ENCODE measurements around the gene HMGB3. TPM values are rescaled to one million over a fixed set of nuclear protein-coding genes. Genes with fewer than 3 reads are reported as not detected.
A peak's percentile ranks its signal among the peaks of the same experiment; 100 is the strongest.
"Not testable (repeated sequence)": the region's sequence is repeated elsewhere in the genome, so short reads cannot be mapped to it uniquely, and the experiment has no call there.

HMGB3 gene
- total RNA-seq, 4 donors from 2014 or later = 2.0 to 5.3 (median 3.6) TPM

DNA sequence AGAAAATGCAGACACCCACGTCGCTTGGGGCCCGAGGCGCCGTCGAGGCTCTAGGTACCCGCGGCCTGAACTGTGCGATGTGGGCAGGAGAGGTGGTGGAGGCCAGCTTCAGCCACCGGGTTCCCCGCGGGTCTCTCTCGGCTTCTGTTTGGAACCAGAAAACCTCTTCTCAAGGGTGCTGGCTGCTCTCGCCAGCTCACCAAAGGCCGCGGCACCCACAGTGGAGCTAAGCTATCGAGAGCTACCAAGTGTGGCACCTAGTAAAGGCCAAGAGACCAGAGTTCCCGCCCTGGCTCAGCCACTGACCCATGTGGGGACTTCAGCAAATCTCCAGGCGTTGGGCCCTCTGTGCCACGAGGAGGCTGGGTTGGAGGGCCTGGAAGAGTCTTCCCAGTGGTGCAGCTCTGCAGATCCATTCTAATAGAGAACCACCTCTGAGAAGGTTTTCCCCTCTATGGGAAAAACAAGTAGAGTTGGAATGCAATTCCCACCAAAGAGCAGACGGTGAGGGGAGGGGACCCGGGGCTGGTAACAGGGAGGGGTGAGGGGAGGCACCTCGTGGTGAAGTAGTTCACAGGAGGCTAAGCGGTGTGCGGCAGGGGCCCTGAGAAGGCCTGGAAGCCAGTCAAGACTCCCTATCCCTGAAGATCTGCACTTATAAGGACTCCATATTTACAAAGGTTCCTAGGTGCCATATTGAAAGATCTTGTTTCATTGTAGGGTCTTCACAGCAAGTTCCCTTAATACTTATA lies 5.5 kb upstream of the HMGB3 start:
- DNase-seq (ENCODE audit: low spot score) (no peak), ATAC-seq (ENCODE audit: low FRiP score) (no peak)
- no peak for TF ChIP-seq CTCF (IDR thresholded peaks at IDR 0.05)

GRCh38 chrX:150980186-150980585 lies 2.9 kb upstream of the HMGB3 start:
- DNase-seq (ENCODE audit: low spot score) = no peak
- TF ChIP-seq CTCF (IDR thresholded peaks at IDR 0.05) = no peak
- ATAC-seq (ENCODE audit: low FRiP score) = no peak

DNA sequence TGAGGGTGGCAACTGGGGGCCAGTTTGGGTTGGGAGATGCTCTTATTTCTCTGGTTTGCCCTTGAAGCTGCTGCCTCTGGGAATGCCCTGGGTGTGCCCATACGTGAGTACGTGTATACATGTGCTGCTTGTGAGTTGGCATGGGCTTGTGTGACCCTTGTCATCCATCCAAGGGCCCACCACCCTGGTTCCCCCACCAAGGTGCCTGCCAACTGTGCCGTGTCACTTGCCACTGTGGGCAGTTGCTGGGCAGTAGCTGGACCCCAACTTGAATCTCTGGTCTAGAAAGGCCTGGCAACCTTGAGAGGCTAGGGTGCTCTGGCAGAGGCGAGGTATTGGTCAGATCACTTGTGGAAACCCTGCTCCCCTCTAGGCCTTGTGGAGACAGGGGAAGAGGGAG lies 2.4 kb upstream of the HMGB3 start:
- no peak for TF ChIP-seq CTCF (IDR thresholded peaks at IDR 0.05)
- DNase-seq (ENCODE audit: low spot score) (no peak), ATAC-seq (ENCODE audit: low FRiP score) (no peak)

- TF ChIP-seq CTCF (IDR thresholded peaks at IDR 0.05) = no peak
- no peak for DNase-seq (ENCODE audit: low spot score)
- ATAC-seq (ENCODE audit: low FRiP score) = no peak
Measured at GRCh38 chrX:150982235-150982787, 824 bp upstream of the HMGB3 start.

DNA sequence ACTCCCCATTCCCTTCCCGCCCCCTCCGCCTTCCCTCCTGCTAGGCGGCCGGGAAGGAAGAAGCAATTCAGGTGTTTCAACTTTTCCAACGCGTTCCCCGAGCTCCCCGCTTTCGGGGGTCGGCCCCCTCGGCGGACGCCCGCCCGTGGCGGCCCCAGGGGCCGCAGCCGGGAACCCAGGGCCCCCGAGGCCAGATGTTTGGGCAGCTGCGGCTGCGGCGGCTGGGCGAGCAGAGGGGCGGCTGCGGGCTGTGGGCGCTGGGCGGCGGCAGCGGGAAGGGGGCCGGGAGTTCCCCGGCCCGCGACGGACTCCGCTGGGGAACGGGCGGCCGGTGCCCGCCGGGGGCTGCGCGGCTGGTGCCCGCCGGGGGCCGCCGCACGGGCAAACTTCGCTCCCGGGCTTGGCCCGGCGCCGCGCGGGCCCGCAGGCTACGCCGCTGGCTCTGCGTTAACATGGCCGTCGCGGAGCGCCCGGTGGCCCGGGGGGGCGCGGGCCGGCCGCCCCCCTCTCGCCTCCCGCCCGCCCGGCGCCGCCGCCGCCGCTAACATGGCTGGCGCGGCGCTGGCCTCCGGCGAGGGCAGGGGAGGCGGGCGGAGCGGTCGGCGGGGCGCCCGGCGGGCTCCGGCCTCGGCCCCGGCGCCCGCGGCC lies 510 bp downstream of the HMGB3 start:
- DNase-seq (ENCODE audit: low spot score) (no peak), ATAC-seq (ENCODE audit: low FRiP score) (peak; percentile 31)
- no peak for TF ChIP-seq CTCF (IDR thresholded peaks at IDR 0.05)

DNA sequence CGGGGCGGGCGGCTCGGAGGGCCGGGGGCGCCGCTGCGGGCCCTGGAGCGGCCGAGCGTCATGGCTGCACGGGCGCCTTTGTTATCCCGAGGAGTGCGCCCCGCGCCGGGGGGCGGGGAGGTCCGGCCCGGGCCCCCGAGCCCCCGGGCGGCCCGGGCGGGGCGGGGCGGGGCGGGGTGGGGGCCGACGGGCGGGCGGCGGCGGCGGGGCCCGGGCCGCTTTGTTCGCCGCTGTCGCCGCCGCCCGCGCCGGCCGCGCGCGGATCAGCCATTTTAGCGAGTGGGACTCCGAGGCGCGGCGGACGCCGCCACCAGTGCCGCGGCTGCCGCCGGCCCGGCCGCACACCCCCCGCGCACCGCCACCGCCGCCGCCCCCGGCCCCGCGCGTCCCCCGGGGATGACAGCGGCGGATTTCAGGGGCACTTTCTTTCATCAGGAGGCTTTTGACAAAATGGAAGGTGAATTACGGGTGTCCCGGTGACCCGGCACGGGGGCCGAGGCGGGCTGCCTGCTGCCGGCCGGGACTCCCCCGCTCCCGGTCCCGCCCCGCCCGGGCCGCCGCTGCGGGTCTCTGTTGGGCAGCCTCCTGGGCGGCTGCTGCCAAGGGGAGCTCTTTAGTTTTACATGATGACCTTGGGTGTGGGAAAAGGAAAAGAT lies 1.2 kb downstream of the HMGB3 start:
- DNase-seq (ENCODE audit: low spot score) (no peak), ATAC-seq (ENCODE audit: low FRiP score) (peak; percentile 32)
- no peak for TF ChIP-seq CTCF (IDR thresholded peaks at IDR 0.05)

DNA sequence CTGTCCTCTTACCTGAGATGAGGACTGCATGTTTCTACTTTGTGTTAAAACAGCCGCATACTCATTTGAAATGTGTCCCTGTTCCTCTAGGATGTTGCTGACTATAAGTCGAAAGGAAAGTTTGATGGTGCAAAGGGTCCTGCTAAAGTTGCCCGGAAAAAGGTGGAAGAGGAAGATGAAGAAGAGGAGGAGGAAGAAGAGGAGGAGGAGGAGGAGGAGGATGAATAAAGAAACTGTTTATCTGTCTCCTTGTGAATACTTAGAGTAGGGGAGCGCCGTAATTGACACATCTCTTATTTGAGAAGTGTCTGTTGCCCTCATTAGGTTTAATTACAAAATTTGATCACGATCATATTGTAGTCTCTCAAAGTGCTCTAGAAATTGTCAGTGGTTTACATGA lies 4.6 kb downstream of the HMGB3 start:
- DNase-seq (ENCODE audit: low spot score); ATAC-seq (ENCODE audit: low FRiP score): not testable (repeated sequence)

Data from omental fat pad (tissue), 4 donors.